Fibroblast of skin of right quadriceps (primary cell): Measurements from ENCODE around the gene CD276.
A peak's percentile ranks its signal among the peaks of the same experiment; 100 is the strongest.
"Not testable (repeated sequence)": the region's sequence is repeated elsewhere in the genome, so short reads cannot be mapped to it uniquely, and the experiment has no call there.

ENCODE experiments used
- DNase-seq: peaks from one replicate; pipeline ENCODE4 v3.0.0-alpha.2; 2013

Gene CD276

GRCh38 chr15:73685981-73686380, 1.8 kb downstream of the CD276 start:
- DNase-seq, result no peak

GRCh38 chr15:73686781-73687256, 2.6 kb downstream of the CD276 start:
- peak; percentile 78 for DNase-seq

DNA sequence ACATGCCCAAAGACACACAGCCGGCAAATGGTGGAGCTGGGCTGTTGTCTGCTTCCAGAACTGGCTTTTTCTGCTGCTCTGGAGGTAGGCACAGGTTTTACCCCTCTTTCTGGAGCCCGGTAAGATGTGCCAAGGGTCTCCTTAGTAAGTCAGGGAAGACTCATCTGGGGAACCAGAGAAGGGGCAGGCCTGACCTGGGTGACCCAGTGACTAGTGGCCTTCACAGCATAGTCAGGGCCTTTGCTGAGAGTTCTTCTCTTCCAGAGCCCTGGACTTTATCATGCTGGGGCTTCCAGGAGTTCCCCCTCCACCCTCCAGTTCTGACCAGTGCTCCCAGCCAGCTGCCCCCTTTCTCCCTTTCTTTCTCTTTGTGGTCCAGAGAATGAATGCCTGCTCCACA, 3.2 kb downstream of the CD276 start:
- DNase-seq, result no peak

GRCh38 chr15:73688455-73688854, 4.3 kb downstream of the CD276 start:
- DNase-seq, result no peak

- peak; percentile 63 for DNase-seq
These were observed 7.2 kb downstream of the CD276 start for GRCh38 chr15:73691396-73691795.

GRCh38 chr15:73694419-73694818, 10.2 kb downstream of the CD276 start:
- no peak for DNase-seq

GRCh38 chr15:73695773-73696640, 11.8 kb downstream of the CD276 start:
- DNase-seq, result no peak

- no peak for DNase-seq
These were observed 12.4 kb downstream of the CD276 start for GRCh38 chr15:73696641-73697001.

DNA sequence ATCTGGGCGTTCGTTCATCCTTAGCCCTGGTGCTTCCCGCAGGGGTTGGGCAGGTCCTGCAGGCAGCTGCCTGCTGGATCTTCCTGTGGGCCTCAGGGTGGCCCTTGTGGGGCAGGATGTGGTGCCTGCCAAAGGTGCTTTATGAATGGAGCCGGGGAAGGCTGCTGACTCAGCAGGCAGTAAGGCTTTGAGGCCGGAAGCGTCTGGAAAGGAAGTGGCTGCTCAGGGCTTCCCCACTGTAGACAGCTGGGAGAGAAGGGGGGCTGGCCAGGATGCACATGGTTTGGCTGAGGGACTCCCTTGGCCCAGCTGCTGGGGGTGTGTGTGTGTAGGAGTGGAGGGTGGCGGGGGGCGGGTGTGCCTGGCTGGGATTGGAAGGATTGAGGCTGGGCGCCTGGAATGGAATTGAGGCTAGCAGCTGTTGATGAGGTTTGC, 12.9 kb downstream of the CD276 start:
- DNase-seq, result peak; percentile 94

- no peak for DNase-seq
These were observed 15.3 kb downstream of the CD276 start for GRCh38 chr15:73699249-73700040.

- DNase-seq, result peak; percentile 71
These were observed 16.1 kb downstream of the CD276 start for GRCh38 chr15:73700041-73700842.

GRCh38 chr15:73702311-73703239, 18.4 kb downstream of the CD276 start:
- DNase-seq, result not testable (repeated sequence)

GRCh38 chr15:73703601-73704000, 19.4 kb downstream of the CD276 start:
- not testable (repeated sequence) for DNase-seq

GRCh38 chr15:73704142-73704868, 20.1 kb downstream of the CD276 start:
- DNase-seq, result not testable (repeated sequence)

DNA sequence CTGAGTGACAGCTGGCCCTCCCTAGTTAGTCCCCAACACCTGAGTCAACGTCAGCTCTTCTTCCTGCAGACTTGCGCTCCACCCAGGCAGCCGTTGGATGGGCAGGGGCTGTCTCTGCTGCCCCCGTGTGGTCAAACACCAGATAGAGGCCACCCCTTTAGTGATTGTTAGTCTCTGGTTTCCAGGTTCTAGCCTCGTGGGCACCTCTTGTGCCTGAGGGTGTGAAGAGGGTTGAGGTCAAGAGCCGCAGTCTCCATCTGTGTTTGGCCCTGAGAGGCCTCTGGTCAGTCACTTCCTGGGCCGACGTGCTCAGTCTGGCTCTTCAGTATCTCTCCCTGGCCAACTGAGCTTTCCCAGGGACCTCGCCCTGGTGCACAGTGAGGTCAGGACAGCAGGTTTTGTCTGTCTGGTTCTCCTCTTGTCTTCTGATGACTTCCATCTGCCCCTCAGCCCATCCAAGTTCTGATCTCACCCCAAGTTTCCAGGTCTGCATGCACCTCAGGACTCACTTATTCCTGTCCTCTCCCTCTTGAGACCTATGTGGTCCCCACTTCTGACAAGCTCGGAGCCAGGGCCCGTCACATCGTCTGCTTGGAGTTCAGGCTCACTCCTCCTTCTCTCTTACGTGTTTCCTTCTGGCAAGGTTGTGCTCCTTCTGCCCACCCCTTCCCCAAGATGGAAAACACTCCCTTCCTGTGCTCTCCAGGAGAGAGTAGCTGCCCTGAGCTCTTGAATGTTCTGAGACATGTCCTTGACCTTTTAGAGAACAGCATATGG, 20.9 kb downstream of the CD276 start:
- peak; percentile 44 for DNase-seq

DNA sequence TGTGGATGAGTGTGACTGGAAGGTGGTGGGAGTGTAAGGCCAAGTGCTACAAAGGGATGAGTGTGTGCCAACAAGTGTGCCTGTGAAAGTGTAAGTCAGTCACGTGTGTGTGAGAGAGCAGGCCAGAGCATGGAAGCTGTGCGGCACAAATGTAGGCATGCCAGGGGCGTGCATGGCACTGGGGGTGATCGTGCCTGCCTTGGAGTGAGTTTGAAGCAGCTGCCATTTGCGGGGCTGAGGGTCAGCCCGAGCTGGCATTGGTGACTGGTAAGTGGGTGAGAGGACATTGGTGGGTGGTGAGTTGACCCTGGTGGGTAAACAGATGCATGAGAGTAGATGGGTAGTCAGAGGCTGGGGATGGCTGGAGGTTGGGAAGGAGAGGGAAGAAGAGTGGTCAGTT, 24.5 kb downstream of the CD276 start:
- no peak for DNase-seq

DNA sequence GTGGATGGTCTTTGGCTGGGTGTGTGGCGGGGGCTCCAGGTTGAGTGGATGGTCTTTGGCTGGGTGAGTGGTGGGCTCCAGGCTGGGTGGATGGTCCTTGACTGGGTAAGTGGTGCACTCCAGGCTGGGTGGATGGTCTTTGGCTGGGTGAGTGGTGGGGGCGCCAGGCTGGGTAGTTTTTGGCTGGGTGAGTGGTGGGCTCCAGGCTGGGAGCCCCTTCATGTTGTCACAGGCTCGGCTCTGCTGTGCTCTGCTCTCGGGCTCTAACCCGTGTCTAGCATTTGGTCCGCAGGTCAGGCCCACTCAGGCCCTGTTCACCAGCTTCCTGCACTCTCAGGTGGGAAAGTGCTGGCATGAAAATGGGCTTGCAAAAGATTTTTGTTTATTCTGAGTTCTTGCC, 25.1 kb downstream of the CD276 start:
- no peak for DNase-seq

GRCh38 chr15:73709686-73710085, 25.5 kb downstream of the CD276 start:
- no peak for DNase-seq

- DNase-seq, result no peak
These were observed 26.1 kb downstream of the CD276 start for GRCh38 chr15:73710321-73710720.

DNA sequence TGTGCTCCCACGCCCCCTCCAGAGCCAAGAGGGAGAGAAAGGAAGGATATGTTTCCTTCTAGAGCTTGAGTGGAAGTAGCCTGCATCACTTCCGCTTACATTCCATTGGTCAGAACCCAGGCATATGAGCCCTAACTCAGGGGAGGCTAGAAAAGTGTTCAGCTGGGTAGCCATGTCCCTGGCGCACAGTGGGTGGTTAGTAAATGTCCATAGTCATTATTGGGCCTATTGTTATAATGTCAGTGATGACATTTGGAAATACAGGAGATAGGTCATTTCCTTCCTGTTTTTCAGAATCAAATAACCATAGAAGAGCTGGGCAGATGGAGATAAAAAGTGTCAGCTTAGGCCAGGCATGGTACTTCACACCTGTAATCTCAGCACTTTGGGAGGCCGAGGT, 27.3 kb downstream of the CD276 start:
- no peak for DNase-seq
